NCI-H1417 treated with DMSO at 0.1 percent for 48 hours (cell line): ENCODE data around the gene HSPA8.
A peak's percentile ranks its signal among the peaks of the same experiment; 100 is the strongest.
"Not testable (repeated sequence)": the region's sequence is repeated elsewhere in the genome, so short reads cannot be mapped to it uniquely, and the experiment has no call there.

ENCODE experiments used
- DNase-seq: peaks from one replicate; lab custom pipeline; 2025; lab: John Stamatoyannopoulos, UW

The HSPA8 gene

GRCh38 chr11:123072332-123072761, 10.4 kb upstream of the HSPA8 start:
- DNase-seq, result no peak

- no peak for DNase-seq
These were observed 8.2 kb upstream of the HSPA8 start for GRCh38 chr11:123069908-123070821.

- no peak for DNase-seq
These were observed 3.7 kb upstream of the HSPA8 start for GRCh38 chr11:123065621-123066020.

GRCh38 chr11:123063826-123064657, 2.1 kb upstream of the HSPA8 start:
- no peak for DNase-seq

GRCh38 chr11:123062892-123063825, 1.2 kb upstream of the HSPA8 start:
- DNase-seq, result no peak

- DNase-seq, result peak; percentile 100
These were observed 389 bp upstream of the HSPA8 start for GRCh38 chr11:123062158-123062891.

- no peak for DNase-seq
These were observed 1.5 kb downstream of the HSPA8 start for GRCh38 chr11:123060277-123061000.

- not testable (repeated sequence) for DNase-seq
These were observed 2.7 kb downstream of the HSPA8 start for GRCh38 chr11:123059041-123059920.

- no peak for DNase-seq
These were observed 4.2 kb downstream of the HSPA8 start for GRCh38 chr11:123057661-123058305.

GRCh38 chr11:123056835-123057491, 5.0 kb downstream of the HSPA8 start:
- no peak for DNase-seq

GRCh38 chr11:123055191-123055901, 6.6 kb downstream of the HSPA8 start:
- DNase-seq, result no peak

- DNase-seq, result peak; percentile 70
These were observed 7.5 kb downstream of the HSPA8 start for GRCh38 chr11:123054301-123055065.

GRCh38 chr11:123052901-123053721, 8.8 kb downstream of the HSPA8 start:
- no peak for DNase-seq

GRCh38 chr11:123051634-123052033, 10.3 kb downstream of the HSPA8 start:
- no peak for DNase-seq

GRCh38 chr11:123051146-123051545, 10.8 kb downstream of the HSPA8 start:
- DNase-seq, result no peak

- no peak for DNase-seq
These were observed 14.0 kb downstream of the HSPA8 start for GRCh38 chr11:123047947-123048293.
